Activated CD8-positive, alpha-beta memory T cell treated with anti-CD3 and anti-CD28 coated beads, Interleukin-2, amount 10 ng/mL, durations not matched to agents 7 days and 5 days (primary cell): ENCODE data around the gene BNIP3. TPM values are rescaled to one million over a fixed set of nuclear protein-coding genes. Genes with fewer than 3 reads are reported as not detected.
"Not testable (repeated sequence)": the region's sequence is repeated elsewhere in the genome, so short reads cannot be mapped to it uniquely, and the experiment has no call there.

Experiments used
- ATAC-seq: fragments of 150-1000 bp; cut with Tn5 transposase; one replicate; pipeline ENCODE4 v1.10.0; 2021; ENCODE audit warnings: moderate library complexity
- CTCF ChIA-PET: fragments of 350-600 bp; sonication (Branson Sonifier 250); formaldehyde crosslinking; loops from one replicate; lab custom pipeline; 2021; ENCODE audit warnings: antibody characterized with exemption; lab: Charles Lee
- DNase-seq: peaks from one replicate; pipeline ENCODE4 v3.0.0-alpha.2; 2020
- H3K27ac Mint-ChIP-seq: one replicate; pipeline ENCODE4 v1.8.0; 2021; ENCODE audit warnings: mild to moderate bottlenecking, mixed read lengths
- H3K27me3 Mint-ChIP-seq: one replicate; pipeline ENCODE4 v1.8.0; 2021; ENCODE audit warnings: mixed read lengths
- H3K36me3 Mint-ChIP-seq: one replicate; pipeline ENCODE4 v1.8.0; 2021; ENCODE audit warnings: mild to moderate bottlenecking, mixed read lengths
- H3K4me1 Mint-ChIP-seq: one replicate; pipeline ENCODE4 v1.8.0; 2021; ENCODE audit warnings: mixed read lengths
- H3K4me3 Mint-ChIP-seq: one replicate; pipeline ENCODE4 v1.8.0; 2021; ENCODE audit warnings: mild to moderate bottlenecking, moderate library complexity, mixed read lengths
- H3K9me3 Mint-ChIP-seq: one replicate; pipeline ENCODE4 v1.8.0; 2022; ENCODE audit warnings: low read depth, mixed read lengths
- total RNA-seq, 2 experiments: library from RNA; stranded (reverse); gene quantifications; one replicate each; pipeline ENCODE4 v1.2.3, GENCODE V29; 2021

BNIP3 gene
- total RNA-seq, 2 experiments from 2014 or later: 21.9 to 39.2 TPM

DNA sequence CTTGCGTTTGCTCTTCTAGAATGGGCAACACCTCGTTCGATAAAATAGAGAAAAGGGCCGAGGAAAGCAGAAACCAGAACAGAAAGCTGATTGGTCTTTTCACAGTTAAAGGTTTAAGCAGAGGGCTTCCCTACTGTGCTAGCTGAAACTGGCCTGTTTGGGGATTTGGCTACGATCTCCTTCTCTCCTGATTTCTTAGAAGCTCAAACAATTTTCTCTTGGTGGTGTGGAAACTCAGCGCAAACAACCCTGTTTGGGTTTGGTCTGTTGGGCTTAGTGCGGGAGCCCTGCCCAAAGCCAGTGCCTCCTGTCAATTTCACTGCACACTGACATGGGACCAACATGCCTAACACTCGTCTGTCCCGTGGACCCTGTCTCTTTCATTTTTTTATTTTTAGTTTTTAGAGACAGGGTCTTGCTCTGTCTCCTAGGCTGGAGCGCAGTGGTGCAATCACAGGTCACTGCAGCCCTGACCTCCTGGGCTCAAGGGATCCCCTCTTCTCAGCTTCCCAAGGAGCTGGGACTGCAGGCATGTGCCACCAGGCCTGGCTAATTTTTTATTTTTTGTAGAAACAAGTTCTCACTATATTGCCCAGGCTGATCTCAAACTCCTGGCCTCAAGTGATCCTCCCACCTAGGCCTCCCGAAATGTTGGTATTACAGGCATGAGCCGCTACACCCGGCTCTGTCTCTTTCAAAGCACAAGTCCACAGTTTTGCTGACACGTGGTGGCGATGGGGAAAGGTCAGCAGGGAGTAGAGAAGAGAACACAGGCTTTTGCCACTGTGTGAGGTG, 16.5 kb upstream of the BNIP3 start:
- no peaks in the 10 kb centered on the region for H3K36me3 Mint-ChIP-seq
- CTCF ChIA-PET: no interaction called here
- H3K9me3 Mint-ChIP-seq: no peaks in the 10 kb centered on the region
- peaks cover 4% of the 10 kb centered on the region for H3K4me1 Mint-ChIP-seq
- H3K27me3 Mint-ChIP-seq: peaks cover 11% of the 10 kb centered on the region
- DNase-seq (no peak), ATAC-seq (no peak)
- no peak overlapping the region for H3K27ac Mint-ChIP-seq
- no peak overlapping the region for H3K4me3 Mint-ChIP-seq

GRCh38 chr10:131997366-131998049, 15.8 kb upstream of the BNIP3 start:
- H3K4me1 Mint-ChIP-seq: peaks cover 4% of the 10 kb centered on the region
- CTCF ChIA-PET: no interaction called here
- H3K36me3 Mint-ChIP-seq: no peaks in the 10 kb centered on the region
- H3K27ac Mint-ChIP-seq: no peak overlapping the region
- ATAC-seq: no peak
- DNase-seq: no peak
- no peaks in the 10 kb centered on the region for H3K9me3 Mint-ChIP-seq
- no peak overlapping the region for H3K4me3 Mint-ChIP-seq
- H3K27me3 Mint-ChIP-seq: peaks cover 11% of the 10 kb centered on the region

- CTCF ChIA-PET: no interaction called here
- no peak for DNase-seq
- peaks cover 4% of the 10 kb centered on the region for H3K4me1 Mint-ChIP-seq
- no peaks in the 10 kb centered on the region for H3K36me3 Mint-ChIP-seq
- no peak for ATAC-seq
- H3K9me3 Mint-ChIP-seq: no peaks in the 10 kb centered on the region
- H3K27me3 Mint-ChIP-seq: peaks cover 8% of the 10 kb centered on the region
- H3K27ac Mint-ChIP-seq: no peak overlapping the region
- no peak overlapping the region for H3K4me3 Mint-ChIP-seq
These were observed 15.0 kb upstream of the BNIP3 start for GRCh38 chr10:131996466-131997365.

- H3K4me1 Mint-ChIP-seq: no peaks in the 10 kb centered on the region
- no peaks in the 10 kb centered on the region for H3K9me3 Mint-ChIP-seq
- H3K27ac Mint-ChIP-seq: no peak overlapping the region
- H3K36me3 Mint-ChIP-seq: no peaks in the 10 kb centered on the region
- H3K4me3 Mint-ChIP-seq: no peak overlapping the region
- H3K27me3 Mint-ChIP-seq: peaks cover 5% of the 10 kb centered on the region
- CTCF ChIA-PET: interaction anchor here (0.8 kb wide), 1 partner anchor 28 kb away, joined by 3 read pairs; no protein-coding TSS in a partner anchor
- ATAC-seq (no peak), DNase-seq (no peak)
These were observed 12.7 kb upstream of the BNIP3 start for GRCh38 chr10:131994435-131994834.

GRCh38 chr10:131993275-131993674, 11.6 kb upstream of the BNIP3 start:
- Mint-ChIP-seq H3K4me3 (no peak overlapping the region), H3K27ac (no peak overlapping the region), H3K36me3 (no peaks in the 10 kb centered on the region), H3K4me1 (no peaks in the 10 kb centered on the region), H3K27me3 (peaks cover 5% of the 10 kb centered on the region), H3K9me3 (no peaks in the 10 kb centered on the region)
- CTCF ChIA-PET: no interaction called here
- ATAC-seq (no peak), DNase-seq (no peak)

- no peaks in the 10 kb centered on the region for H3K36me3 Mint-ChIP-seq
- no peak for DNase-seq
- H3K9me3 Mint-ChIP-seq: no peaks in the 10 kb centered on the region
- H3K4me3 Mint-ChIP-seq: no peak overlapping the region
- no peak for ATAC-seq
- H3K27ac Mint-ChIP-seq: no peak overlapping the region
- H3K4me1 Mint-ChIP-seq: no peaks in the 10 kb centered on the region
- CTCF ChIA-PET: interaction anchor here (1.1 kb wide), 1 partner anchor 11 kb away, joined by 3 read pairs; no protein-coding TSS in a partner anchor
- peaks cover 7% of the 10 kb centered on the region for H3K27me3 Mint-ChIP-seq
These were observed 10.0 kb upstream of the BNIP3 start for GRCh38 chr10:131991726-131992125.

DNA sequence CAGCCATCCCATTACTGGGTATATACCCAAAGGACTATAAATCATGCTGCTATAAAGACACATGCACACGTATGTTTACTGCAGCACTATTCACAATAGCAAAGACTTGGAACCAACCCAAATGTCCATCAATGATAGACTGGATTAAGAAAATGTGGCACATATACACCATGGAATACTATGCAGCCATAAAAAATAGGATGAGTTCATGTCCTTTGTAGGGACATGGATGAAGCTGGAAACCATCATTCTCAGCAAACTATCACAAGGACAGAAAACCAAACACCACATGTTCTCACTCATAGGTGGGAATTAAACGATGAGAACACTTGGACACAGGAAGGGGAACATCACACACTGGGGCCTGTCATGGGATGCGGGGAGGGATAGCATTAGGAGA, 6.1 kb upstream of the BNIP3 start:
- CTCF ChIA-PET, DNase-seq, H3K36me3 Mint-ChIP-seq, H3K4me3 Mint-ChIP-seq, H3K27ac Mint-ChIP-seq, H3K4me1 Mint-ChIP-seq, H3K9me3 Mint-ChIP-seq, ATAC-seq: not testable (repeated sequence)
- H3K27me3 Mint-ChIP-seq: peaks cover 28% of the 10 kb centered on the region

DNA sequence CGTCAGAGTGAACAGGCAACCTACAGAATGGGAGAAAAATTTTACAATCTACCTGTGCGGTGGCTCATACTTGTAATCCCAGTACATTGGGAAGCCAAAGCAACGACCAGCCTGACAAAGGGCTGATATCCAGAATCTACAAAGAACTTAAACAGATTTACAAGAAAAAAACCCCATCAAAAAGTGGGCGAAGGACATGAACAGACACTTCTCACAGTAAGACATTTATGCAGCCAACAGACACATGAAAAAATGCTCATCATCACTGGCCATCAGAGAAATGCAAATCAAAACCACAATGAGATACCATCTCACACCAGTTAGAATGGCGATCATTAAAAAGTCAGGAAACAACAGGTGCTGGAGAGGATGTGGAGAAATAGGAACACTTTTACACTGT, 5.6 kb upstream of the BNIP3 start:
- H3K9me3 Mint-ChIP-seq, H3K36me3 Mint-ChIP-seq, ATAC-seq, DNase-seq, H3K4me3 Mint-ChIP-seq, CTCF ChIA-PET, H3K4me1 Mint-ChIP-seq, H3K27ac Mint-ChIP-seq: not testable (repeated sequence)
- peaks cover 29% of the 10 kb centered on the region for H3K27me3 Mint-ChIP-seq

DNA sequence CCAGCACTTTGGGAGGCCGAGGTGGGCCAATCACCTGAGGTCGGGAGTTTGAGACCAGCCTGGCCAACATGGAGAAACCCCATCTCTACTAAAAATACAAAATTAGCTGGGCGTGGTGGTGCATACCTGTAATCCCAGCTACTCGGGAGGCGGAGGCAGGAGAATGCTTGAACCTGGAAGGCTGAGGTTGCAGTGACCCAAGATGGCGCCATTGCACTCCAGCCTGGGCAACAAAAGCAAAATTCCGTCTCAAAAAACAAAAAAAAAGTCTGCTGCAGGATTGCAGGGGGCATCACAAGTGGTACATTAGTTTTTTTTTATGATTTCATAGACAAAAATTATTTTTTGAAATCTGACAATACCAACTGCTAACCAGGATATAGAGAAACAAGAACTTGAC, 5.1 kb upstream of the BNIP3 start:
- H3K36me3 Mint-ChIP-seq, H3K4me1 Mint-ChIP-seq, H3K4me3 Mint-ChIP-seq, CTCF ChIA-PET, ATAC-seq, DNase-seq, H3K27ac Mint-ChIP-seq, H3K9me3 Mint-ChIP-seq: not testable (repeated sequence)
- peaks cover 29% of the 10 kb centered on the region for H3K27me3 Mint-ChIP-seq

- DNase-seq (no peak), ATAC-seq (no peak)
- H3K27me3 Mint-ChIP-seq: peaks cover 29% of the 10 kb centered on the region
- H3K4me3 Mint-ChIP-seq: peak overlapping the region; percentile 61
- no peaks in the 10 kb centered on the region for H3K9me3 Mint-ChIP-seq
- no peak overlapping the region for H3K27ac Mint-ChIP-seq
- CTCF ChIA-PET: interaction anchor here (1.1 kb wide), 1 partner anchor 11 kb away, joined by 3 read pairs; no protein-coding TSS in a partner anchor
- peaks cover 11% of the 10 kb centered on the region for H3K36me3 Mint-ChIP-seq
- peaks cover 21% of the 10 kb centered on the region for H3K4me1 Mint-ChIP-seq
These were observed 2.1 kb upstream of the BNIP3 start for GRCh38 chr10:131983780-131984179.

GRCh38 chr10:131982796-131983195, 1.1 kb upstream of the BNIP3 start:
- H3K36me3 Mint-ChIP-seq: peaks cover 14% of the 10 kb centered on the region
- H3K27ac Mint-ChIP-seq: peak overlapping the region; percentile 56

GRCh38 chr10:131982185-131982756, 548 bp upstream of the BNIP3 start:
- H3K4me3 Mint-ChIP-seq: peak overlapping the region; percentile 89

More at GRCh38 chr10:131982796-131983195, 1.1 kb upstream of the BNIP3 start:
- peak overlapping the region; percentile 61 for H3K4me3 Mint-ChIP-seq
- no peaks in the 10 kb centered on the region for H3K9me3 Mint-ChIP-seq
- DNase-seq: no peak
- peaks cover 29% of the 10 kb centered on the region for H3K4me1 Mint-ChIP-seq
- CTCF ChIA-PET: interaction anchor here (1.2 kb wide), 1 partner anchor 10 kb away, joined by 3 read pairs; no protein-coding TSS in a partner anchor
- ATAC-seq: no peak
- peaks cover 29% of the 10 kb centered on the region for H3K27me3 Mint-ChIP-seq

More at GRCh38 chr10:131982185-131982756, 548 bp upstream of the BNIP3 start:
- no peak for DNase-seq
- H3K4me1 Mint-ChIP-seq: peaks cover 34% of the 10 kb centered on the region
- peaks cover 19% of the 10 kb centered on the region for H3K36me3 Mint-ChIP-seq
- CTCF ChIA-PET: interaction anchor here (1.2 kb wide), 1 partner anchor 9 kb away, joined by 3 read pairs; no protein-coding TSS in a partner anchor
- ATAC-seq: peak; percentile 17
- peaks cover 29% of the 10 kb centered on the region for H3K27me3 Mint-ChIP-seq
- H3K27ac Mint-ChIP-seq: peak overlapping the region; percentile 57
- no peaks in the 10 kb centered on the region for H3K9me3 Mint-ChIP-seq
